K562 (cell line): ENCODE measurements around the gene AJUBA. TPM values are rescaled to one million over a fixed set of nuclear protein-coding genes. Genes with fewer than 3 reads are reported as not detected.

ENCODE experiments used
- ATAC-seq: fragments of 200-7000 bp; cut with Tn5 transposase; 3 replicates; pipeline ENCODE4 v1.9.1; 2020; ENCODE audit warnings: moderate library complexity
- BruUV-seq: library from RNA; stranded (reverse); fragments of 400-500 nt; replicated peaks from 2 replicates; lab custom pipeline; 2021; lab: Mats Ljungman, UMichigan
- CTCF ChIA-PET: fragments of 300-600 bp; formaldehyde crosslinking; extraction: SDS; loops from one replicate; lab custom pipeline; 2021; ENCODE audit warnings: low intra/inter-chr PET ratio; lab: Yijun Ruan, JAX
- POLR2A ChIA-PET: fragments of 300-600, 350-650 bp; sonication (Branson Sonifier 250); formaldehyde crosslinking; extraction: SDS; loops from one replicate; lab custom pipeline; 2021; ENCODE audit warnings: antibody characterized with exemption, inconsistent platforms; lab: Yijun Ruan, JAX
- DNase-seq, 4 experiments: peaks; one replicate each; pipeline versions ENCODE4 v3.0.0 to v3.0.0-alpha.2; 2011 to 2018; ENCODE audit warnings: low spot score in 3 of 4, mixed read lengths in 3 of 4; ENCODE audit errors: extremely low read depth in 1 of 4
- FAIRE-seq: peaks from 2 replicates; lab custom pipeline; 2011; peaks lifted over from hg19 to GRCh38; lab: Jason Lieb, UNC
- H2AFZ ChIP-seq: 2 replicates; pipeline ENCODE4 v1.6.0; 2011; ENCODE audit warnings: low read depth, low read length, control low read depth, inconsistent platforms
- H3K27ac ChIP-seq: fragments of 200-600 bp; 3 replicates; pipeline ENCODE4 v1.8.0; 2011; ENCODE audit warnings: low read depth, mild to moderate bottlenecking, control low read depth, inconsistent platforms, low read length, moderate library complexity, mixed read lengths; ENCODE audit errors: extremely low read depth
- H3K27me3 ChIP-seq, 2 experiments: fragments of 300-600 bp in 1 of 2; 2 replicates in 1 of 2; 3 replicates in 1 of 2; pipeline versions ENCODE4 v1.6.0 to v1.8.0; 2011; ENCODE audit warnings: inconsistent platforms in 2 of 2, low read length in 2 of 2, mild to moderate bottlenecking in 1 of 2, mixed read lengths in 1 of 2, moderate library complexity in 1 of 2; ENCODE audit not compliant: control insufficient read depth in 2 of 2, insufficient read depth in 2 of 2
- H3K36me3 ChIP-seq: fragments of 300-600 bp; 3 replicates; pipeline ENCODE4 v1.8.0; 2011; ENCODE audit warnings: mild to moderate bottlenecking, low read length, inconsistent platforms; ENCODE audit not compliant: control insufficient read depth, insufficient read depth
- H3K4me1 ChIP-seq, 2 experiments: fragments of 200-600 bp in 1 of 2; replicated peaks in 1 of 2; 2 replicates in 1 of 2; 3 replicates in 1 of 2; pipeline versions ENCODE4 v1.5.1 to v1.8.0; 2011; ENCODE audit warnings: inconsistent platforms in 2 of 2, low read length in 2 of 2, mild to moderate bottlenecking in 1 of 2, mixed read lengths in 1 of 2, moderate library complexity in 1 of 2; ENCODE audit not compliant: control insufficient read depth in 2 of 2, insufficient read depth in 2 of 2
- H3K4me2 ChIP-seq: 2 replicates; pipeline ENCODE4 v1.6.1; 2011; ENCODE audit warnings: low read length, control low read depth, inconsistent platforms, mixed read lengths; ENCODE audit not compliant: insufficient read depth
- H3K4me3 ChIP-seq: fragments of 200-600 bp; sonication (generic), shearing (Covaris generic); 2 replicates; pipeline ENCODE4 v1.5.1; 2016; ENCODE audit warnings: control low read depth, inconsistent platforms
- H3K79me2 ChIP-seq: fragments of 200-600 bp; 3 replicates; pipeline ENCODE4 v1.8.0; 2011; ENCODE audit warnings: low read length, inconsistent platforms; ENCODE audit not compliant: control insufficient read depth, insufficient read depth
- H3K9ac ChIP-seq, 2 experiments: 2 replicates each; pipeline versions ENCODE4 v1.6.0 to v1.6.1; 2011; ENCODE audit warnings: low read depth in 2 of 2, low read length in 2 of 2, control low read depth in 1 of 2, inconsistent platforms in 1 of 2, mild to moderate bottlenecking in 1 of 2, mixed read lengths in 1 of 2; ENCODE audit not compliant: insufficient read depth in 1 of 2
- H3K9me1 ChIP-seq: one replicate; pipeline ENCODE4 v1.6.0; 2011; ENCODE audit warnings: inconsistent platforms, mild to moderate bottlenecking, low read length, moderate library complexity; ENCODE audit not compliant: control insufficient read depth, insufficient read depth
- H3K9me3 ChIP-seq: replicated peaks from 2 replicates; pipeline ENCODE4 v1.5.1; 2011; ENCODE audit warnings: low read depth, low read length, inconsistent platforms; ENCODE audit not compliant: control insufficient read depth, insufficient read depth
- H4K20me1 ChIP-seq: replicated peaks from 2 replicates; pipeline ENCODE4 v1.6.1; 2011; ENCODE audit warnings: low read length, inconsistent platforms, mixed read lengths; ENCODE audit not compliant: control insufficient read depth, insufficient read depth
- ARID1B ChIP-seq: fragments of 450-650 bp; IDR thresholded peaks from 2 replicates; pipeline ENCODE4 v1.6.1; 2016; ENCODE audit warnings: antibody characterized with exemption, mild to moderate bottlenecking, inconsistent platforms
- BRD4 ChIP-seq: fragments of 200-600 bp; sonication (generic); IDR thresholded peaks from 2 replicates; pipeline ENCODE4 v1.6.1; 2017; ENCODE audit warnings: inconsistent platforms
- DPF2 ChIP-seq: fragments of 450-650 bp; IDR thresholded peaks from 2 replicates; pipeline ENCODE4 v1.6.1; 2016
- ELF1 ChIP-seq: fragments of 200-800 bp; sonication (Bioruptor generic); IDR thresholded peaks from 2 replicates; pipeline ENCODE4 v1.6.1; 2016; ENCODE audit warnings: missing genetic modification characterization, missing compliant biosample characterization
- FOXA1 ChIP-seq: fragments of 450-650 bp; IDR thresholded peaks from 2 replicates; pipeline ENCODE4 v1.6.1; 2016; ENCODE audit warnings: mild to moderate bottlenecking, borderline replicate concordance
- FOXA3 ChIP-seq, 2 experiments: fragments of 450-650 bp in 1 of 2; sonication (generic) in 1 of 2; formaldehyde crosslinking; IDR thresholded peaks in 1 of 2; conservative IDR thresholded peaks in 1 of 2; 2 replicates each; pipeline versions ENCODE4 v1.4.0 to v1.8.0; 2020 to 2022; ENCODE audit warnings: mild to moderate bottlenecking in 2 of 2, missing genetic modification reagents in 1 of 2
- KAT8 ChIP-seq: fragments of 450-650 bp; IDR thresholded peaks from 2 replicates; pipeline ENCODE4 v1.6.1; 2016; ENCODE audit warnings: low read depth, mild to moderate bottlenecking
- PCBP1 ChIP-seq: fragments of 200-400 bp; formaldehyde crosslinking; IDR thresholded peaks from 2 replicates; pipeline ENCODE4 v1.6.1; 2018; ENCODE audit warnings: mild to moderate bottlenecking, low read depth, low read length; ENCODE audit not compliant: poor library complexity, severe bottlenecking
- PHB2 ChIP-seq: fragments of 450-650 bp; IDR thresholded peaks from 2 replicates; pipeline ENCODE4 v1.6.1; 2017; ENCODE audit warnings: low read depth
- SETDB1 ChIP-seq: IDR thresholded peaks from one replicate; pipeline ENCODE4 v1.6.1; 2012; ENCODE audit warnings: low read length, control low read depth, inconsistent platforms
- STAT5A ChIP-seq: IDR thresholded peaks from 2 replicates; pipeline ENCODE4 v1.6.1; 2012; ENCODE audit warnings: low read length, inconsistent platforms, borderline replicate concordance
- TCF3 ChIP-seq: sonication (generic); formaldehyde crosslinking; IDR thresholded peaks from 2 replicates; pipeline ENCODE4 v1.4.0; 2020; ENCODE audit warnings: mild to moderate bottlenecking, missing genetic modification reagents
- TOE1 ChIP-seq, 2 experiments: fragments of 450-650 bp in 1 of 2; sonication (generic) in 1 of 2; formaldehyde crosslinking in 1 of 2; IDR thresholded peaks; 2 replicates each; pipeline versions ENCODE4 v1.7.1 to v1.8.0; 2016 to 2022; ENCODE audit warnings: borderline replicate concordance in 2 of 2, mild to moderate bottlenecking in 2 of 2, antibody characterized with exemption in 1 of 2, inconsistent platforms in 1 of 2, low read depth in 1 of 2, missing genetic modification reagents in 1 of 2, moderate library complexity in 1 of 2
- ZNF318 ChIP-seq, 2 experiments: fragments of 450-650 bp; IDR thresholded peaks; 2 replicates each; pipeline ENCODE4 v1.6.1; 2016; ENCODE audit warnings: mild to moderate bottlenecking in 2 of 2, borderline replicate concordance in 1 of 2, low read depth in 1 of 2, moderate library complexity in 1 of 2
- ZNF324 ChIP-seq: fragments of 250-450 bp; sonication (Bioruptor Pico); IDR thresholded peaks from 2 replicates; pipeline ENCODE4 v1.4.0; 2020; ENCODE audit warnings: mild to moderate bottlenecking
- WGBS: fragments of 100-300 bp; shearing (Covaris generic); methylation state at CpG from one replicate; pipeline ENCODE4 v1.1.6; 2016; ENCODE audit warnings: low coverage, mixed read lengths; ENCODE audit not compliant: insufficient coverage; ENCODE audit errors: missing lambda C conversion rate; 5-methylcytosine and 5-hydroxymethylcytosine counted together
- in situ Hi-C: fragments of 300-500 bp; cut with MboI; formaldehyde crosslinking; loops from 4 replicates; pipeline ENCODE4 v1.15.0; 2018; ENCODE audit warnings: inconsistent platforms, mixed read lengths
- intact Hi-C: fragments of 100-400 bp; cut with micrococcal nuclease; formaldehyde crosslinking; loops from 2 replicates; pipeline ENCODE4 v1.14.2; 2022
- polyA plus RNA-seq, 8 experiments: library from polyadenylated mRNA; depleted of rRNA in 4 of 8; stranded (reverse) in 5 of 8; unstranded in 3 of 8; fragments of >200 nt; fragmentation: Nextera tagmentation in 2 of 8; fragmentation: Illumina TruSeq in 1 of 8; extraction: Ambion mirVana in 2 of 8; extraction: Trizol in 1 of 8; gene quantifications; 2 replicates each; pipeline versions ENCODE4 v1.2.1 to v1.2.3, GENCODE V29; 2011 to 2014; ENCODE audit warnings: inconsistent platforms in 1 of 8, missing spikeins in 1 of 8
- total RNA-seq, 7 experiments: library from RNA; depleted of rRNA in 6 of 7; stranded (reverse); fragments of >200 nt in 6 of 7; fragmentation: Illumina TruSeq in 2 of 7; extraction: Trizol in 2 of 7; gene quantifications; 2 replicates each; pipeline versions ENCODE4 v1.2.1 to v1.2.3, GENCODE V29; 2011 to 2021; ENCODE audit warnings: low replicate concordance in 1 of 7

The AJUBA gene
- total and polyA plus RNA-seq, 9 of the 15 experiments (the other 6 are each of a cell fraction or from before 2014, with no cell fraction given): 0.73 to 4.7 (median 2.8) TPM

- Histone ChIP-seq H3K27ac (peak overlapping the region; percentile 97), H3K4me2 (peak overlapping the region; percentile 84), H3K9me3 (no peaks in the 10 kb centered on the region), H3K4me1 (peaks cover 18 to 29% of the 10 kb centered on the region in 2 experiments), H3K4me3 (peak overlapping the region; percentile 43), H3K27me3 (no peaks in the 10 kb centered on the region), H3K9me1 (no peaks in the 10 kb centered on the region), H2AFZ (peak overlapping the region; percentile 82), H3K79me2 (peaks cover 43% of the 10 kb centered on the region), H3K9ac (peak overlapping the region; percentile 92 to 99; a peak in 3 of 4 replicates), H3K36me3 (no peaks in the 10 kb centered on the region), H4K20me1 (no peaks in the 10 kb centered on the region)
- DNase-seq: peak in 1 of 4 experiments; percentile 55
- no TSS peak for BruUV-seq
- no peak for FAIRE-seq
- ChIA-PET POLR2A (interaction anchor here (0.6 to 4.0 kb wide), 25 partner anchors 10 to 430 kb away, joined by 3 to 81 read pairs (median 6); partner anchors contain the start of genes ACIN1, C14orf119, CDH24 and PRMT5), CTCF (interaction anchor here (1.5 kb wide), 1 partner anchor 50 kb away, joined by 3 read pairs; no protein-coding TSS in a partner anchor)
- no peak for ATAC-seq
- WGBS: 6% methylated on average over 5 of the region's 5 CpGs
- intact Hi-C loops (no loop called here), in situ Hi-C loops (no loop called here)
- TF ChIP-seq KAT8 (0 out of 2 replicates have a peak, but pooled peaks have one; percentile 22), BRD4 (0 out of 2 replicates have a peak, but pooled peaks have one; percentile 17), ELF1 (tag) (no peak), PHB2 (no peak), ZNF318 (IDR thresholded peaks at IDR 0.05; ENCODE audit: borderline replicate concordance in 1 of 2, low read depth in 1 of 2) (no peak), TOE1 (IDR thresholded peaks at IDR 0.05; ENCODE audit: borderline replicate concordance) (no peak), TOE1 (CRISPR knock-in tag; IDR thresholded peaks at IDR 0.05; ENCODE audit: borderline replicate concordance, low read depth) (no peak), DPF2 (peak; percentile 39; the same call in 1 of the 2 replicates), STAT5A (peak; percentile 45; the same call in 1 of the 2 replicates), PCBP1 (no peak), ZNF324 (no peak), ARID1B (peak; percentile 75), FOXA1 (peak; percentile 29; the same call in 1 of the 2 replicates), TCF3 (CRISPR knock-in tag) (peak; percentile 69), FOXA3 (CRISPR knock-in tag; conservative IDR thresholded peaks at IDR 0.05 in 1 of 2, IDR thresholded peaks at IDR 0.05 in 1 of 2) (peak; percentile 97 to 99), SETDB1 (no peak)
These were observed 23.8 kb upstream of the AJUBA start for GRCh38 chr14:23006188-23006534.
